ENCODE measurements around the gene CMTM7.

- TF ChIP-seq ZNF274 (IDR thresholded peaks at IDR 0.05; ENCODE audit: low read depth, low read length) (no peak), YY1 (IDR thresholded peaks at IDR 0.05; ENCODE audit: insufficient read depth, insufficient read length) (no peak)
Measured at GRCh38 chr3:32450992-32451659, 59.5 kb downstream of the CMTM7 start.
